ENCODE data around the gene TSPAN3. TPM values are rescaled to one million over a fixed set of nuclear protein-coding genes. Genes with fewer than 3 reads are reported as not detected.

TSPAN3 gene
- total and polyA plus RNA-seq, 10 of the 15 experiments (the other 5 are each of a cell fraction or from before 2014, with no cell fraction given), result 18.9 to 114 (median 57.2) TPM

- H3K79me2 ChIP-seq (ENCODE audit: control insufficient read depth, insufficient read depth, low read length), result peaks cover 7% of the 10 kb centered on the region
- SMC1A ChIA-PET (ENCODE audit: uncharacterized antibody, unreplicated experiment), result interaction anchor here (1.7 to 7.8 kb wide), 4 partner anchors 12 to 22 kb away, joined by 9 to 99 read pairs (median 38); no protein-coding TSS in a partner anchor
- TF ChIP-seq TCF7 (IDR thresholded peaks at IDR 0.05; ENCODE audit: borderline replicate concordance) (no peak), MLLT1 (IDR thresholded peaks at IDR 0.05) (no peak), TCF3 (IDR thresholded peaks at IDR 0.05; ENCODE audit: borderline replicate concordance, insufficient read depth, low read depth, low read length) (no peak), RELB (IDR thresholded peaks at IDR 0.05; ENCODE audit: low read depth) (no peak), ZSCAN29 (IDR thresholded peaks at IDR 0.05) (no peak), ESRRA (IDR thresholded peaks at IDR 0.05; ENCODE audit: low read length) (no peak), POLR2AphosphoS5 (IDR thresholded peaks at IDR 0.05; ENCODE audit: low read length) (no peak), SUPT20H (IDR thresholded peaks at IDR 0.05; ENCODE audit: borderline replicate concordance, control insufficient read depth, low read depth, low read length) (no peak), CREB1 (IDR thresholded peaks at IDR 0.05; ENCODE audit: low read depth) (no peak)
Observed at GRCh38 chr15:76999996-77000395, 70.9 kb downstream of the TSPAN3 start.

More at GRCh38 chr15:76999996-77000395, 70.9 kb downstream of the TSPAN3 start:
- Histone ChIP-seq H3K4me2 (ENCODE audit: control insufficient read depth, insufficient read depth) (no peak overlapping the region), H3K9ac (ENCODE audit: control insufficient read depth, insufficient read depth, low read length) (no peak overlapping the region), H3K4me3 (no peak overlapping the region), H3K27ac (ENCODE audit: control insufficient read depth, insufficient read depth) (no peak overlapping the region), H3K9me3 (replicated peaks; ENCODE audit: control insufficient read depth, insufficient read depth, low read length) (no peaks in the 10 kb centered on the region), H2AFZ (ENCODE audit: control insufficient read depth, low read depth, low read length) (no peak overlapping the region), H4K20me1 (ENCODE audit: control insufficient read depth, insufficient read depth) (no peaks in the 10 kb centered on the region), H3K36me3 (ENCODE audit: control insufficient read depth in 2 of 2, insufficient read depth in 2 of 2, low read length in 1 of 2) (no peaks in the 10 kb centered on the region), H3K27me3 (replicated peaks in 1 of 2; ENCODE audit: control insufficient read depth in 2 of 2, insufficient read depth in 2 of 2, low read length in 1 of 2) (no peaks in the 10 kb centered on the region), H3K4me1 (ENCODE audit: control insufficient read depth, insufficient read depth, low read length) (peaks cover 45% of the 10 kb centered on the region)
- ATAC-seq (no peak), DNase-seq (ENCODE audit: low read depth, low spot score) (no peak), FAIRE-seq (no peak)
- in situ Hi-C loops (cut with MboI) (no loop called here), intact Hi-C loops (cut with micrococcal nuclease; ENCODE audit: unreplicated experiment) (no loop called here)
- ChIA-PET CTCF (interaction anchor here (3.5 to 5.9 kb wide), 3 partner anchors 11 to 26 kb away, joined by 25 to 42 read pairs (median 30); no protein-coding TSS in a partner anchor), RAD21 (ENCODE audit: unreplicated experiment) (interaction anchor here (4.1 kb wide), 1 partner anchor 12 kb away, joined by 42 read pairs; no protein-coding TSS in a partner anchor), POLR2A (interaction anchor here (3.9 kb wide), 1 partner anchor 18 kb away, joined by 19 read pairs; no protein-coding TSS in a partner anchor)
- no TSS peak for BruUV-seq (replicated peaks)
- WGBS (ENCODE audit: insufficient coverage, insufficient replicate concordance, low lambda C conversion rate, missing lambda C conversion rate), result 97% methylated on average over 2 of the region's 2 CpGs
